Adrenal gland (tissue), 5 donors: ENCODE data around the gene PLEK2.

Source experiments
- CTCF ChIP-seq, 6 experiments: fragments of 450-650 bp in 4 of 6; fragments of 200-600 bp in 2 of 6; sonication (generic) in 1 of 6; IDR thresholded peaks; 1 replicate in 5 of 6; 2 replicates in 1 of 6; pipeline versions ENCODE4 v1.5.1 to v1.8.0; 2016 to 2021; ENCODE audit warnings: antibody characterized with exemption in 6 of 6, mild to moderate bottlenecking in 2 of 6, moderate library complexity in 1 of 6
- POLR2A ChIP-seq, 2 donors: fragments of 450-650 bp; IDR thresholded peaks; one replicate each; pipeline ENCODE4 v1.6.1; 2017; ENCODE audit warnings: antibody characterized with exemption in 2 of 2, mild to moderate bottlenecking in 2 of 2, moderate library complexity in 1 of 2
- donor health status: DM: no; HTN: no; CAD: no.

GRCh38 chr14:67352055-67352454 lies 59.9 kb downstream of the PLEK2 start:
- TF ChIP-seq CTCF (IDR thresholded peaks at IDR 0.05) (no peak), POLR2A (IDR thresholded peaks at IDR 0.05) (no peak)
